Cardiac fibroblast (primary cell): ENCODE data around the gene PIGT.

Experiments used
- DNase-seq, 2 donors: peaks; one replicate each; pipeline versions ENCODE4 v3.0.0 to v3.0.0-alpha.2; 2010; ENCODE audit warnings: low read depth in 2 of 2
- H3K4me3 ChIP-seq, 2 donors: replicated peaks in 1 of 2; 1 replicate in 1 of 2; 2 replicates in 1 of 2; pipeline ENCODE4 v1.5.1; 2011; ENCODE audit warnings: low read depth in 2 of 2, low read length in 2 of 2, mild to moderate bottlenecking in 2 of 2, moderate library complexity in 1 of 2
- CTCF ChIP-seq: IDR thresholded peaks from one replicate; pipeline ENCODE4 v1.5.1; 2011; ENCODE audit warnings: low read depth, mild to moderate bottlenecking, low read length, inconsistent platforms

PIGT gene

GRCh38 chr20:45452772-45453691 lies 37.1 kb downstream of the PIGT start:
- no peak for TF ChIP-seq CTCF
- no peak for DNase-seq
- H3K4me3 ChIP-seq: no peak overlapping the region

DNA sequence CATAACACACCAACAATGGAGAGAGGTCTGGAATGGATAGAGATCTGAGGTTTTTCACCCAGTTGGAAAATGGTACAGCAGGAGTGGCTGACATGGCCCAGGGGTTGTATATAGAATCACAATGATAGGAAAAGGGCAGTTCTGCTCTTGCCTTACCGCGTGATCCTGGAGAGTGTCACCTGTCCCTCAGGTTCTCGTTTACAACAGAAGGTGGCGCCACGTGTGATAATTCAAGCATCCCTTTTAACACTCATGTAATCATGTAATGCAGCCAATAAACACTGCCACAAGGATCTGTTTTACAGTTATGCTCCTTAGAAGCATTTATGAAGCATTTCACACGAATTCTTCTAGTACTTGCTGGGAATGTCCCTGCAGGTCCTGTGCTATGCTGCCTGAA lies 40.7 kb downstream of the PIGT start:
- DNase-seq: peak; percentile 7 to 30

GRCh38 chr20:45459606-45460005 lies 43.7 kb downstream of the PIGT start:
- peak in 1 of 2 donors; percentile 7 for DNase-seq
- peak; percentile 4 for TF ChIP-seq CTCF
- H3K4me3 ChIP-seq: no peak overlapping the region

More for the DNA sequence above, 40.7 kb downstream of the PIGT start:
- TF ChIP-seq CTCF: peak; percentile 21
- H3K4me3 ChIP-seq: no peak overlapping the region

DNA sequence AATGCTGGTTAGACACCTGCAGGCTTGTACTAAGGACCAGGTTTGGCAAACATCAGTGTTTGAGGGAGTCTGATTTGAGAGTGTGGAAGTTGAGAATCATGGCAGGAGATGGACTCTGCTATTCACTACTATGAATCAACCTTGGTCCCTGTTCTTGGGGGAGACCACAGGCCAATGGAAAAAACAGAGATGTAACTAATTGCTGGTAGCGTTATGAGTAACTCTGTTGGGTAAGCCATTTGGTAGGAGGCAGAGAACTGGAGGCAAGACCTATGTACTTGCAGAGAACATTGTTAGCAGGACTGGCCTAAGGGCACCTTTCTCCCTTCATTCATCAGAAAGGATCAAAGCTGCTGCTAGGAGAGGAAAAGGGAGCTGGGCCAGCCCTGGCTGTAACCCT lies 45.3 kb downstream of the PIGT start:
- DNase-seq: no peak
- no peak for TF ChIP-seq CTCF
- H3K4me3 ChIP-seq: no peak overlapping the region

DNA sequence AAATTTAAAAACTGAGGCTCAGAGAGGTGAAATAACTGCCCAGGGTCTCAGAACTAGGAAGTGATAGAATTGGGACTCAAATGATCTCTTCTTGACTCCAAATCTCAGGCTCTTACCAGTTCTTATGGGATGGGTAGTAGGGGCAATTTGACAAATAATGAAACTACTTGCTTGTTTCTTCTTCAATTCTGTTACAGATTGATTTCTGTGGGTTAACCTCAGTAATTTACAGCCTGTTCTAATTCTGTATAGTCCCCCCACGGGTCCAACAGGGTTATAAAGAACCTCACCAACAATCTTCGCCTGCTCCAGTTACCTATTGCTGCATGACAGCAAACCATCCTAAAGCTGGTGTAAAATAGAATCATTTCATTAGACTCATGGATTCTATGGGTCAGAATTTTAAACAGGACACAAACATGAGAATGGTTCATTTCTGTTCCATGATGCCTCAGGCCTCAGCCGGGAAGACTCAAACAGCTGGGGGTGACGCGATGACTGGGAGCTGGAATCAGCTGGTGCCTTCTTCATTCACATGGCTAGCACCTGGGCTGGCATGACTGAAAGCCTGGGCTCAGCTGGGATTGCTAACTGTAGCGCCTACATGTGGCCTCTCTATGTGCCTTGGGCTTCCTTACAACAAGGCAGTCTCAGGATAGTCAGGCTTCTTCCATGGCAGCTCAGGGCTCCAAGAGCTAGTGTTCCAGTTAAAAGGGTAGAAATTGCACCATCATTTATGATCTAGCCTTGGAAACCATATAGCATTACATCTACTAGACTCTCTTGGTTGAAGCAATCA lies 47.0 kb downstream of the PIGT start:
- no peak for DNase-seq
- no peak overlapping the region for H3K4me3 ChIP-seq
- TF ChIP-seq CTCF: no peak

GRCh38 chr20:45463709-45464108 lies 47.8 kb downstream of the PIGT start:
- DNase-seq: no peak
- TF ChIP-seq CTCF: no peak
- H3K4me3 ChIP-seq: no peak overlapping the region
